PC-9 (cell line): ENCODE measurements around the gene TCP10L. TPM values are rescaled to one million over a fixed set of nuclear protein-coding genes. Genes with fewer than 3 reads are reported as not detected.
"Not testable (repeated sequence)": the region's sequence is repeated elsewhere in the genome, so short reads cannot be mapped to it uniquely, and the experiment has no call there.

ENCODE experiments used
- BruUV-seq: library from RNA; stranded (reverse); fragments of 400-500 nt; replicated peaks from 2 replicates; lab custom pipeline; 2021; lab: Mats Ljungman, UMichigan
- CTCF ChIA-PET: fragments of 300-600 bp; sonication (Branson Sonifier 250); formaldehyde crosslinking; loops from one replicate; lab custom pipeline; 2022; ENCODE audit warnings: antibody characterized with exemption; lab: Charles Lee
- POLR2A ChIA-PET: fragments of 300-600 bp; sonication (Branson Sonifier 250); formaldehyde crosslinking; loops from one replicate; lab custom pipeline; 2022; ENCODE audit warnings: antibody characterized with exemption; ENCODE audit not compliant: unreplicated experiment; lab: Charles Lee
- DNase-seq, 2 experiments: peaks; one replicate each; pipeline versions ENCODE4 v3.0.0 to v3.0.0-alpha.2; 2015 to 2022; ENCODE audit warnings: mixed read lengths in 1 of 2
- H2AFZ ChIP-seq: fragments of 200-600 bp; sonication (generic); 2 replicates; pipeline ENCODE4 v1.8.1; 2017; ENCODE audit warnings: antibody characterized with exemption
- H3F3A ChIP-seq: fragments of 200-600 bp; sonication (generic); 2 replicates; pipeline ENCODE4 v1.8.1; 2017; ENCODE audit warnings: antibody characterized with exemption, mild to moderate bottlenecking, low read depth; ENCODE audit not compliant: insufficient read depth
- H3K27ac ChIP-seq: fragments of 200-600 bp; sonication (generic); 2 replicates; pipeline ENCODE4 v1.6.1; 2016; ENCODE audit warnings: mixed run types
- H3K27me3 ChIP-seq: fragments of 200-600 bp; sonication (generic); 2 replicates; pipeline ENCODE4 v1.6.1; 2016; ENCODE audit warnings: low read depth, mixed run types; ENCODE audit not compliant: insufficient read depth
- H3K36me3 ChIP-seq: fragments of 200-600 bp; sonication (generic); 2 replicates; pipeline ENCODE4 v1.6.1; 2016; ENCODE audit warnings: low read depth, mixed run types
- H3K4me1 ChIP-seq: fragments of 200-600 bp; sonication (generic); replicated peaks from 2 replicates; pipeline ENCODE4 v1.6.1; 2016; ENCODE audit warnings: mixed run types; ENCODE audit not compliant: insufficient read depth
- H3K4me2 ChIP-seq: fragments of 200-600 bp; sonication (generic); 2 replicates; pipeline ENCODE4 v1.6.1; 2017; ENCODE audit warnings: mixed run types
- H3K4me3 ChIP-seq: fragments of 200-600 bp; sonication (generic); 2 replicates; pipeline ENCODE4 v1.6.1; 2016; ENCODE audit warnings: mixed run types
- H3K79me2 ChIP-seq: fragments of 200-600 bp; sonication (generic); 2 replicates; pipeline ENCODE4 v1.6.1; 2017; ENCODE audit warnings: low read depth, mixed run types
- H3K9me2 ChIP-seq: fragments of 200-600 bp; sonication (generic); 2 replicates; pipeline ENCODE4 v1.8.1; 2017; ENCODE audit warnings: mild to moderate bottlenecking; ENCODE audit not compliant: insufficient read depth
- H3K9me3 ChIP-seq: fragments of 200-600 bp; sonication (generic); 2 replicates; pipeline ENCODE4 v1.8.1; 2016; ENCODE audit warnings: low read depth; ENCODE audit not compliant: insufficient read depth
- H4K20me1 ChIP-seq: fragments of 200-600 bp; sonication (generic); 2 replicates; pipeline ENCODE4 v1.8.1; 2017; ENCODE audit not compliant: insufficient read depth
- CTCF ChIP-seq: fragments of 200-600 bp; sonication (generic); conservative IDR thresholded peaks from 2 replicates; pipeline ENCODE4 v1.6.1; 2017; ENCODE audit warnings: mixed run types, antibody characterized with exemption, mild to moderate bottlenecking, moderate library complexity
- EZH2 ChIP-seq: fragments of 200-600 bp; sonication (generic); IDR thresholded peaks from 2 replicates; pipeline ENCODE4 v1.8.0; 2017; ENCODE audit warnings: antibody characterized with exemption, low read depth
- intact Hi-C: fragments of 100-400 bp; cut with micrococcal nuclease; formaldehyde crosslinking; loops from one replicate; pipeline ENCODE4 v1.10.0; 2022; ENCODE audit not compliant: unreplicated experiment
- total RNA-seq: library from RNA; stranded (reverse); gene quantifications from 2 replicates; pipeline ENCODE4 v1.2.3, GENCODE V29; 2021

Gene TCP10L
- total RNA-seq, 1 experiment from 2014 or later, result 0.68 TPM

DNA sequence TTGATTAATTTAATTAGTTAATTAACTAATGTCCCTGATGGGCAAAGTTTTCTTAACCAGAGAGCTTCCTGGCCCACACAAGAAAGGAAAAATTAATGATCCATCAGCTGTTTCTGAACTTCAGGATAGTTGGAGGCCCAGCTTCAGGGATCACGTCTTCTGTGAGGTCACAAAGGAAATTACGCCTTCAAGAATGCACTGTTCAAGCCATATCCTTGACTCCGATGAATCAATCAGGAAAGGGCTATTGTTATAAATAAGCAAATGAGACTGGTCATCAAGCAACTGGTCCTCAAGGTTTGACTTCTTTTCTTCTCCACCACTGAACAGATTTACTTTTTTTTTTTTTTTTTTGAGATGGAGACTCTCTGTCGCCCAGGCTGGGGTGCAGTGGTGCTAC is 40.6 kb downstream of the TCP10L start:
- BruUV-seq, result no TSS peak
- no peak overlapping the region for H3K4me2 ChIP-seq
- no peak for TF ChIP-seq CTCF
- no peak for TF ChIP-seq EZH2
- no peaks in the 10 kb centered on the region for H3K9me2 ChIP-seq
- H3K79me2 ChIP-seq, result no peaks in the 10 kb centered on the region
- H3F3A ChIP-seq, result no peaks in the 10 kb centered on the region
- H3K4me3 ChIP-seq, result no peak overlapping the region
- no peaks in the 10 kb centered on the region for H3K36me3 ChIP-seq
- H2AFZ ChIP-seq, result no peak overlapping the region
- H4K20me1 ChIP-seq, result no peaks in the 10 kb centered on the region
- no peaks in the 10 kb centered on the region for H3K9me3 ChIP-seq
- no peaks in the 10 kb centered on the region for H3K27me3 ChIP-seq
- CTCF ChIA-PET, result no interaction called here
- POLR2A ChIA-PET, result no interaction called here
- no peak overlapping the region for H3K27ac ChIP-seq
- H3K4me1 ChIP-seq, result no peaks in the 10 kb centered on the region
- no peak for DNase-seq
- intact Hi-C loops, result no loop called here

- no peaks in the 10 kb centered on the region for H3K36me3 ChIP-seq
- no peaks in the 10 kb centered on the region for H3K79me2 ChIP-seq
- POLR2A ChIA-PET, result no interaction called here
- TF ChIP-seq CTCF, result no peak
- no peak for TF ChIP-seq EZH2
- H3F3A ChIP-seq, result no peaks in the 10 kb centered on the region
- no TSS peak for BruUV-seq
- intact Hi-C loops, result no loop called here
- H3K4me3 ChIP-seq, result no peak overlapping the region
- CTCF ChIA-PET, result no interaction called here
- no peak overlapping the region for H3K27ac ChIP-seq
- H3K9me2 ChIP-seq, result no peaks in the 10 kb centered on the region
- H3K27me3 ChIP-seq, result no peaks in the 10 kb centered on the region
- H2AFZ ChIP-seq, result no peak overlapping the region
- H3K4me2 ChIP-seq, result no peak overlapping the region
- H3K9me3 ChIP-seq, result no peaks in the 10 kb centered on the region
- DNase-seq, result no peak
- no peaks in the 10 kb centered on the region for H3K4me1 ChIP-seq
- no peaks in the 10 kb centered on the region for H4K20me1 ChIP-seq
Measured at GRCh38 chr21:32543975-32544374, 41.3 kb downstream of the TCP10L start.

- H3K79me2 ChIP-seq, DNase-seq, H3K27me3 ChIP-seq, H3K4me2 ChIP-seq, H3F3A ChIP-seq, H2AFZ ChIP-seq, POLR2A ChIA-PET, H4K20me1 ChIP-seq, BruUV-seq, H3K4me1 ChIP-seq, H3K27ac ChIP-seq, H3K9me3 ChIP-seq, intact Hi-C loops, H3K36me3 ChIP-seq, CTCF ChIA-PET, H3K9me2 ChIP-seq, H3K4me3 ChIP-seq: not testable (repeated sequence)
Measured at GRCh38 chr21:32543056-32543455, 42.3 kb downstream of the TCP10L start.

GRCh38 chr21:32539378-32539777 is 45.9 kb downstream of the TCP10L start:
- H4K20me1 ChIP-seq, result no peaks in the 10 kb centered on the region
- no peak overlapping the region for H3K4me3 ChIP-seq
- ChIA-PET CTCF (no interaction called here), POLR2A (no interaction called here)
- no peaks in the 10 kb centered on the region for H3K9me2 ChIP-seq
- H3K79me2 ChIP-seq, result no peaks in the 10 kb centered on the region
- DNase-seq, result no peak
- H2AFZ ChIP-seq, result no peak overlapping the region
- H3F3A ChIP-seq, result no peaks in the 10 kb centered on the region
- H3K4me1 ChIP-seq, result no peaks in the 10 kb centered on the region
- H3K27ac ChIP-seq, result no peak overlapping the region
- no peaks in the 10 kb centered on the region for H3K9me3 ChIP-seq
- H3K27me3 ChIP-seq, result no peaks in the 10 kb centered on the region
- intact Hi-C loops, result no loop called here
- no peak overlapping the region for H3K4me2 ChIP-seq
- TF ChIP-seq CTCF (no peak), EZH2 (no peak)
- no TSS peak for BruUV-seq
- H3K36me3 ChIP-seq, result no peaks in the 10 kb centered on the region
